Type B pancreatic cell (in vitro differentiated cells): ENCODE data around the gene CPLX1. TPM values are rescaled to one million over a fixed set of nuclear protein-coding genes. Genes with fewer than 3 reads are reported as not detected.

ENCODE experiments used
- DNase-seq: peaks from one replicate; pipeline ENCODE4 v3.0.0; 2021; ENCODE audit warnings: mixed read lengths; ENCODE audit not compliant: unreplicated experiment; ENCODE audit errors: extremely low spot score
- H3K27ac Mint-ChIP-seq: 2 replicates; pipeline ENCODE4 v1.8.0; 2021; ENCODE audit warnings: mild to moderate bottlenecking, mixed read lengths
- H3K27me3 Mint-ChIP-seq: 2 replicates; pipeline ENCODE4 v1.8.0; 2021; ENCODE audit warnings: mixed read lengths
- H3K36me3 Mint-ChIP-seq: 2 replicates; pipeline ENCODE4 v1.8.0; 2021; ENCODE audit warnings: mixed read lengths
- H3K4me1 Mint-ChIP-seq: one replicate; pipeline ENCODE4 v1.8.0; 2021; ENCODE audit warnings: mixed read lengths; ENCODE audit not compliant: unreplicated experiment
- H3K4me3 Mint-ChIP-seq: 2 replicates; pipeline ENCODE4 v1.8.0; 2021; ENCODE audit warnings: mild to moderate bottlenecking, mixed read lengths
- H3K9me3 Mint-ChIP-seq: 2 replicates; pipeline ENCODE4 v1.8.0; 2021; ENCODE audit warnings: mixed read lengths
- total RNA-seq: library from RNA; stranded (reverse); gene quantifications from 2 replicates; pipeline ENCODE4 v1.2.1, GENCODE V29; 2021; ENCODE audit warnings: low replicate concordance
- TF ChIP-seq, protein P1 (sequence below): fragments of 200-600 bp; sonication (generic); conservative IDR thresholded peaks from 2 replicates; pipeline ENCODE4 v1.5.0; 2021; ENCODE audit warnings: antibody characterized with exemption, mild to moderate bottlenecking

Gene CPLX1
- total RNA-seq, 1 donor from 2014 or later: 5.6 TPM

DNA sequence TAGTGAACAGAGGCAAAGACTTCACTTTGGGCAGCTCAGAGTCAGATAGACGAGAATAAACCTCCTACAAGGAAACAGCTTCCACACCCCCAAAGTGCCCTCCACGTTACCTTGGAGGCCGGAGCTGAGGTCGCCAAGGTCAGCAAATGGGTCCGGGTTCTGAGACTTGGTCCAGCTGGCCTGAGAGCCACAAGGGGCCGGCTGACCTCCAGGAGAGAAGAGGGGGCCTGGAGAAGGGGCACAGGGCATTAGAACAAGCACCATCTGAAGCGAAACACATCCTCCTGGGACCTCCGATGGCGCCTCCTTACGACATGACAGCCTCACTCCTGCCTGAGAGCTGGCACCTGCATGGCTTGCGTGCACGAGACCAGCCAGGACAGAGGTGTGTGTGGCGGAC, 33.6 kb upstream of the CPLX1 start:
- no peaks in the 10 kb centered on the region for H3K27me3 Mint-ChIP-seq
- peaks cover 24% of the 10 kb centered on the region for H3K36me3 Mint-ChIP-seq
- H3K4me3 Mint-ChIP-seq: no peak overlapping the region
- TF ChIP-seq, protein P1, sequence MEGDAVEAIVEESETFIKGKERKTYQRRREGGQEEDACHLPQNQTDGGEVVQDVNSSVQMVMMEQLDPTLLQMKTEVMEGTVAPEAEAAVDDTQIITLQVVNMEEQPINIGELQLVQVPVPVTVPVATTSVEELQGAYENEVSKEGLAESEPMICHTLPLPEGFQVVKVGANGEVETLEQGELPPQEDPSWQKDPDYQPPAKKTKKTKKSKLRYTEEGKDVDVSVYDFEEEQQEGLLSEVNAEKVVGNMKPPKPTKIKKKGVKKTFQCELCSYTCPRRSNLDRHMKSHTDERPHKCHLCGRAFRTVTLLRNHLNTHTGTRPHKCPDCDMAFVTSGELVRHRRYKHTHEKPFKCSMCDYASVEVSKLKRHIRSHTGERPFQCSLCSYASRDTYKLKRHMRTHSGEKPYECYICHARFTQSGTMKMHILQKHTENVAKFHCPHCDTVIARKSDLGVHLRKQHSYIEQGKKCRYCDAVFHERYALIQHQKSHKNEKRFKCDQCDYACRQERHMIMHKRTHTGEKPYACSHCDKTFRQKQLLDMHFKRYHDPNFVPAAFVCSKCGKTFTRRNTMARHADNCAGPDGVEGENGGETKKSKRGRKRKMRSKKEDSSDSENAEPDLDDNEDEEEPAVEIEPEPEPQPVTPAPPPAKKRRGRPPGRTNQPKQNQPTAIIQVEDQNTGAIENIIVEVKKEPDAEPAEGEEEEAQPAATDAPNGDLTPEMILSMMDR: no peak
- no peaks in the 10 kb centered on the region for H3K4me1 Mint-ChIP-seq
- no peak overlapping the region for H3K27ac Mint-ChIP-seq
- H3K9me3 Mint-ChIP-seq: peaks cover 6% of the 10 kb centered on the region
- DNase-seq: no peak

GRCh38 chr4:858831-859451, 33.0 kb upstream of the CPLX1 start:
- no peak for DNase-seq
- Mint-ChIP-seq H3K9me3 (peaks cover 6% of the 10 kb centered on the region), H3K4me1 (no peaks in the 10 kb centered on the region), H3K4me3 (no peak overlapping the region), H3K27me3 (no peaks in the 10 kb centered on the region), H3K36me3 (peaks cover 25% of the 10 kb centered on the region), H3K27ac (no peak overlapping the region)
- TF ChIP-seq, protein P1: no peak

DNA sequence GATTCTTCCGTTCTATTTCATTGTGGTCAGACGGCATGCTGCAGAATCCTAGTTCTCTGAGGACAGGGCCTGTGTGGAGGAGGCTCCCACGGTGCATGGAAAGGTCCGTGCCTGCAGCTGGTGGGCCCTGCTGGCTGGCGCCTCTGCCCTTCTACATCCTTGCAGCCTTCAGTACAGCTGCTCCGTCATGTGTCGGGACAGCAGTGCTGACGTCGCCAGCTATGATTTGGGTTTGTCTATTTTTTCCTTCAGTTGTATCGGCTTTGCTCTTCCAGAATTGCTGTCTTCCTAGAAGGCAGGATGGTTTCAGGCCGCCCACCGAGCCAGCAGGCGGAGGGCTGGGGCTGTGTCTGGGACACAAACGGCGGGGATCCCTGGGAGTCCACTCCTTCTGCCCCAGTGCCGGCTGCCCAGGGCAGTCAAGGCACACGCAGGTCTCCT, 32.1 kb upstream of the CPLX1 start:
- no peak for DNase-seq
- Mint-ChIP-seq H3K27me3 (no peaks in the 10 kb centered on the region), H3K4me1 (no peaks in the 10 kb centered on the region), H3K4me3 (no peak overlapping the region), H3K27ac (no peak overlapping the region), H3K9me3 (peaks cover 4% of the 10 kb centered on the region), H3K36me3 (peaks cover 21% of the 10 kb centered on the region)
- TF ChIP-seq, protein P1: no peak

DNA sequence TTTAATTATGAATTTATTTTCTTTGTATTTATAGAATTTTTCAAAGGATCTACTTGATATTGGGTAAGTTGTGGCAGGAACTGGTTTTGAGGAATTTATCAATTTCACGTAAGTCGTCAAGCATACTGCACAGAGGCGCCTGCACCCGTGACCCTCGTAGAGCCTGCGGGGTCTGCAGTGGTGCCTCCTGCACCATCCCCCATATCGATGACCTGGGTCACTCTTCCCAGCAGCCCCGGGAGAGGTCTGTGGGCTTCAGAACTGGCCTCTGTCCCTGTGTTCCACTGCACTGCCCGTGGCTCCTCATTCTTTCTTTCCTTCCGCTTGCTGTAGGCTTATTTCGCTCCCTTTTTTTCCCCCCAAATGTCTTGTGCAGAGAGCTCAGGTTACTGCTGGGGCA, 31.5 kb upstream of the CPLX1 start:
- no peaks in the 10 kb centered on the region for H3K4me1 Mint-ChIP-seq
- H3K36me3 Mint-ChIP-seq: peaks cover 15% of the 10 kb centered on the region
- no peak for DNase-seq
- H3K9me3 Mint-ChIP-seq: no peaks in the 10 kb centered on the region
- TF ChIP-seq, protein P1: no peak
- no peak overlapping the region for H3K4me3 Mint-ChIP-seq
- no peaks in the 10 kb centered on the region for H3K27me3 Mint-ChIP-seq
- H3K27ac Mint-ChIP-seq: no peak overlapping the region

DNA sequence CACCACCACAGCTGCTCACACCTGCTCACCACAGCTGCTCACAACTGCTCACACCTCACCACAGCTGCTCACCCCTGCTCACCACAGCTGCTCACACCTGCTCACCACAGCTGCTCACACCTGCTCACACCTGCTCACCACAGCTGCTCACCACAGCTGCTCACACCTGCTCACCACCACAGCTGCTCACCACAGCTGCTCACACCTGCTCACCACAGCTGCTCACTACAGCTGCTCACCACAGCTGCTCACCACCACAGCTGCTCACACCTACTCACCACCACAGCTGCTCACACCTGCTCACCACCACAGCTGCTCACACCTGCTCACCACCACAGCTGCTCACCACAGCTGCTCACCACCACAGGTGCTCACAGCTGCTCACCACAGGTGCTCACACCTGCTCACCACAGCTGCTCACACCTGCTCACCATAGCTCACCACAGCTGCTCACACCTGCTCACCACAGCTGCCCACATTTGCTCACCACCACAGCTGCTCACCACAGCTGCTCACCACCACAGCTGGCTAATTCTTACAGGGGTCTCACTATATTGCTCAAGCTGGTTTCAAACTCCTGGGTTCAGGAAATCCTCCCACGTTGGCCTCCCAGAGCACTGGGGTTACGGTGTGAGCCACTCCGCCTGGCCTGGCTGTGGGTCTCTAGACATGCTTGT, 30.4 kb upstream of the CPLX1 start:
- Mint-ChIP-seq H3K27ac (no peak overlapping the region), H3K27me3 (no peaks in the 10 kb centered on the region), H3K4me3 (no peak overlapping the region), H3K9me3 (no peaks in the 10 kb centered on the region), H3K36me3 (peaks cover 15% of the 10 kb centered on the region), H3K4me1 (no peaks in the 10 kb centered on the region)
- TF ChIP-seq, protein P1: no peak
- no peak for DNase-seq
